HEK293T (cell line): ENCODE data around the gene PRDX3.

Source experiments
- BHLHE40 ChIP-seq: fragments of 450-650 bp; IDR thresholded peaks from 2 replicates; pipeline ENCODE4 v1.6.1; 2016; ENCODE audit warnings: mild to moderate bottlenecking, moderate library complexity, borderline replicate concordance
- LEF1 ChIP-seq: fragments of 450-650 bp; IDR thresholded peaks from 2 replicates; pipeline ENCODE4 v1.6.1; 2017; ENCODE audit warnings: mild to moderate bottlenecking, borderline replicate concordance
- TARDBP ChIP-seq: fragments of 450-650 bp; IDR thresholded peaks from 2 replicates; pipeline ENCODE4 v1.6.1; 2016

DNA sequence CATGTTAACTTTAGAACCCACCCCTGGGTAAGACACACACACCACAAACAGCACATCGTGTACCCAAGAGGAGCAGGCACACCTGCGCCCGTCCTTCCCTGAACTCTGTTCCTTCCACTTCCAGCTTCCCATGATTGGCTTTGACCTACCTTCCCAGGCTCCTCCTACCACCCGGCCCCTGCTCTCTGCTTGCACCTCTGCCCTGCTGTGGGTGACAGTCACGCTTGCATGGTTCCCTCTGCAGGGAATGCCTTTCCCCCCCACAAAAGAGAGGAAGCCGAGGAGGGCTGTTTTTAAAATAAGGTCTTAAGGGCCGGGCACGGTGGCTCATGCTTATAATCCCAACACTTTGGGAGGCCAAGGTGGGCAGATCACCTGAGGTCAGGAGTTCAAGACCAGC, 29.5 kb downstream of the PRDX3 start:
- TF ChIP-seq TARDBP, result no peak
- TF ChIP-seq BHLHE40, result no peak
- no peak for TF ChIP-seq LEF1
